SHP77 (cell line): Measurements from ENCODE around the gene RPS28.
"Not testable (repeated sequence)": the region's sequence is repeated elsewhere in the genome, so short reads cannot be mapped to it uniquely, and the experiment has no call there.

ENCODE experiments used
- DNase-seq, 2 experiments: peaks; one replicate each; lab custom pipeline; 2025; lab: John Stamatoyannopoulos, UW

The RPS28 gene

GRCh38 chr19:8342684-8343482, 21.6 kb downstream of the RPS28 start, which contains the start of gene KANK3:
Gene KANK3 (minus strand): TSS chr19:8343262. CDS start chr19:8337828, 5,434 bp downstream.
- DNase-seq, result peak; percentile 60 to 62

GRCh38 chr19:8343483-8343844, 22.2 kb downstream of the RPS28 start:
- no peak for DNase-seq

GRCh38 chr19:8349629-8350372, 28.5 kb downstream of the RPS28 start:
- not testable (repeated sequence) for DNase-seq

GRCh38 chr19:8352134-8352827, 31.0 kb downstream of the RPS28 start:
- DNase-seq, result no peak

GRCh38 chr19:8352845-8353244, 31.5 kb downstream of the RPS28 start:
- DNase-seq, result not testable (repeated sequence)

- DNase-seq, result no peak
These were observed 34.5 kb downstream of the RPS28 start for GRCh38 chr19:8355631-8356402.

- no peak for DNase-seq
These were observed 35.8 kb downstream of the RPS28 start for GRCh38 chr19:8357007-8357521.

- no peak for DNase-seq
These were observed 37.7 kb downstream of the RPS28 start for GRCh38 chr19:8358948-8359347.

GRCh38 chr19:8360196-8360595, 38.9 kb downstream of the RPS28 start:
- DNase-seq, result no peak

GRCh38 chr19:8361921-8362793, 40.9 kb downstream of the RPS28 start:
- peak; percentile 87 to 88 for DNase-seq

- DNase-seq, result no peak
These were observed 42.8 kb downstream of the RPS28 start, which contains the start of gene ANGPTL4 for GRCh38 chr19:8363803-8364771. Gene ANGPTL4 (plus strand): TSS chr19:8364155. CDS start chr19:8364322, 167 bp downstream.

- DNase-seq, result no peak
These were observed 44.9 kb downstream of the RPS28 start for GRCh38 chr19:8366121-8366581.

- DNase-seq, result no peak
These were observed 45.6 kb downstream of the RPS28 start for GRCh38 chr19:8366961-8367326.

GRCh38 chr19:8367327-8368001, 46.2 kb downstream of the RPS28 start:
- DNase-seq, result peak; percentile 53 to 62

GRCh38 chr19:8370176-8371010, 49.1 kb downstream of the RPS28 start:
- DNase-seq, result no peak

GRCh38 chr19:8371011-8371804, 49.9 kb downstream of the RPS28 start:
- DNase-seq, result no peak
